GM12878 (cell line): ENCODE results near the gene MEIS1. TPM values are rescaled to one million over a fixed set of nuclear protein-coding genes. Genes with fewer than 3 reads are reported as not detected.

ENCODE experiments used
- ATAC-seq: fragments of 200-7000 bp; cut with Tn5 transposase; 3 replicates; pipeline ENCODE4 v1.9.1; 2020; ENCODE audit warnings: mild to moderate bottlenecking, moderate library complexity
- BruUV-seq: library from RNA; stranded (reverse); fragments of 400-500 nt; replicated peaks from 2 replicates; lab custom pipeline; 2021; lab: Mats Ljungman, UMichigan
- CTCF ChIA-PET: fragments of 300-600 bp; sonication (Branson Sonifier 250); formaldehyde crosslinking; extraction: SDS; loops from one replicate; lab custom pipeline; 2021; ENCODE audit warnings: inconsistent platforms; lab: Yijun Ruan, JAX
- POLR2A ChIA-PET: fragments of 350-600 bp; formaldehyde crosslinking; extraction: SDS; loops from one replicate; lab custom pipeline; 2021; ENCODE audit warnings: inconsistent platforms; lab: Charles Lee
- RAD21 ChIA-PET: fragments of 300-600 bp; sonication (Branson Sonifier 250); formaldehyde crosslinking; loops from one replicate; lab custom pipeline; 2023; ENCODE audit warnings: antibody characterized with exemption; ENCODE audit not compliant: unreplicated experiment; lab: Charles Lee
- SMC1A ChIA-PET: fragments of 300-600 bp; sonication (Branson Sonifier 250); formaldehyde crosslinking; loops from one replicate; lab custom pipeline; 2023; ENCODE audit not compliant: unreplicated experiment, uncharacterized antibody; lab: Charles Lee
- DNase-seq: peaks from one replicate; pipeline ENCODE4 v3.0.0-alpha.2; 2011; ENCODE audit warnings: low read depth, low spot score
- FAIRE-seq: peaks from 3 replicates; lab custom pipeline; 2011; peaks lifted over from hg19 to GRCh38; lab: Jason Lieb, UNC
- H2AFZ ChIP-seq: 2 replicates; pipeline ENCODE4 v1.6.0; 2011; ENCODE audit warnings: low read depth, low read length, control low read depth; ENCODE audit not compliant: control insufficient read depth
- H3K27ac ChIP-seq: 2 replicates; pipeline ENCODE4 v1.5.1; 2011; ENCODE audit warnings: control low read depth; ENCODE audit not compliant: control insufficient read depth, insufficient read depth
- H3K27me3 ChIP-seq, 2 experiments: replicated peaks in 1 of 2; 2 replicates each; pipeline versions ENCODE4 v1.6.0 to v1.6.1; 2011; ENCODE audit warnings: low read length in 1 of 2; ENCODE audit not compliant: control insufficient read depth in 2 of 2, insufficient read depth in 2 of 2
- H3K36me3 ChIP-seq, 2 experiments: 2 replicates each; pipeline ENCODE4 v1.5.1; 2011; ENCODE audit warnings: low read length in 1 of 2; ENCODE audit not compliant: control insufficient read depth in 2 of 2, insufficient read depth in 2 of 2
- H3K4me1 ChIP-seq: 2 replicates; pipeline ENCODE4 v1.6.1; 2011; ENCODE audit warnings: mild to moderate bottlenecking, low read length, moderate library complexity, mixed read lengths; ENCODE audit not compliant: control insufficient read depth, insufficient read depth
- H3K4me2 ChIP-seq: 2 replicates; pipeline ENCODE4 v1.6.0; 2011; ENCODE audit warnings: control low read depth; ENCODE audit not compliant: control insufficient read depth, insufficient read depth
- H3K4me3 ChIP-seq: fragments of 200-600 bp; sonication (generic); 2 replicates; pipeline ENCODE4 v1.5.1; 2016
- H3K79me2 ChIP-seq: 2 replicates; pipeline ENCODE4 v1.6.0; 2011; ENCODE audit warnings: low read length; ENCODE audit not compliant: control insufficient read depth, insufficient read depth
- H3K9ac ChIP-seq: 2 replicates; pipeline ENCODE4 v1.8.0; 2011; ENCODE audit warnings: low read length, control low read depth, mixed read lengths; ENCODE audit not compliant: control insufficient read depth, insufficient read depth
- H3K9me3 ChIP-seq: replicated peaks from 3 replicates; pipeline ENCODE4 v1.5.1; 2011; ENCODE audit warnings: mild to moderate bottlenecking, low read length; ENCODE audit not compliant: control insufficient read depth, insufficient read depth
- H4K20me1 ChIP-seq: 2 replicates; pipeline ENCODE4 v1.6.0; 2011; ENCODE audit not compliant: control insufficient read depth, insufficient read depth
- BRCA1 ChIP-seq: IDR thresholded peaks from 2 replicates; pipeline ENCODE4 v1.6.1; 2011; ENCODE audit warnings: low read depth, low read length, improper control_type of control experiment
- CEBPB ChIP-seq, 2 experiments: fragments of 150-350 bp in 1 of 2; IDR thresholded peaks; 2 replicates each; pipeline ENCODE4 v1.6.1; 2012 to 2014; ENCODE audit warnings: low read depth in 2 of 2, low read length in 2 of 2, borderline replicate concordance in 1 of 2, inconsistent platforms in 1 of 2
- CHD4 ChIP-seq: fragments of 200-600 bp; sonication (generic); IDR thresholded peaks from 2 replicates; pipeline ENCODE4 v1.6.1; 2016; ENCODE audit warnings: mild to moderate bottlenecking
- GABPA ChIP-seq: IDR thresholded peaks from 2 replicates; pipeline ENCODE4 v1.6.1; 2014; ENCODE audit warnings: antibody characterized with exemption, low read depth, mild to moderate bottlenecking, inconsistent platforms
- GATAD2B ChIP-seq: fragments of 450-650 bp; conservative IDR thresholded peaks from 2 replicates; pipeline ENCODE4 v1.6.1; 2017; ENCODE audit warnings: low read depth, mild to moderate bottlenecking, moderate library complexity
- HDAC2 ChIP-seq: fragments of 200-600 bp; sonication (generic); IDR thresholded peaks from 2 replicates; pipeline ENCODE4 v1.6.1; 2017
- NFIC ChIP-seq: IDR thresholded peaks from 2 replicates; pipeline ENCODE4 v1.6.1; 2012; ENCODE audit warnings: low read depth, mild to moderate bottlenecking, inconsistent platforms, low read length, moderate library complexity
- PAX8 ChIP-seq: fragments of 450-650 bp; IDR thresholded peaks from 2 replicates; pipeline ENCODE4 v1.6.1; 2017; ENCODE audit warnings: mild to moderate bottlenecking, moderate library complexity
- POLR2A ChIP-seq: IDR thresholded peaks from 2 replicates; pipeline ENCODE4 v1.6.1; 2011; ENCODE audit warnings: low read depth, mild to moderate bottlenecking, low read length
- POLR2AphosphoS5 ChIP-seq: IDR thresholded peaks from 2 replicates; pipeline ENCODE4 v1.6.1; 2011; ENCODE audit warnings: mild to moderate bottlenecking, low read length, inconsistent platforms
- RAD51 ChIP-seq: fragments of 450-650 bp; IDR thresholded peaks from 2 replicates; pipeline ENCODE4 v1.6.1; 2016; ENCODE audit warnings: moderate library complexity, mild to moderate bottlenecking, inconsistent platforms
- SREBF2 ChIP-seq: IDR thresholded peaks from 2 replicates; pipeline ENCODE4 v1.6.1; 2012; ENCODE audit warnings: mild to moderate bottlenecking, low read length
- SRF ChIP-seq, 2 experiments: IDR thresholded peaks; 2 replicates each; pipeline ENCODE4 v1.6.1; 2011; ENCODE audit warnings: low read depth in 2 of 2, low read length in 2 of 2, mild to moderate bottlenecking in 1 of 2, moderate library complexity in 1 of 2
- SUPT20H ChIP-seq: IDR thresholded peaks from 2 replicates; pipeline ENCODE4 v1.6.1; 2011; ENCODE audit warnings: low read depth, mild to moderate bottlenecking, low read length, moderate library complexity, borderline replicate concordance; ENCODE audit not compliant: control insufficient read depth
- TCF3 ChIP-seq: IDR thresholded peaks from 2 replicates; pipeline ENCODE4 v1.6.1; 2012; ENCODE audit warnings: low read depth, mild to moderate bottlenecking, low read length, borderline replicate concordance; ENCODE audit not compliant: insufficient read depth
- WRNIP1 ChIP-seq: IDR thresholded peaks from 2 replicates; pipeline ENCODE4 v1.6.1; 2011; ENCODE audit warnings: low read depth, low read length, improper control_type of control experiment, borderline replicate concordance
- WGBS: methylation state at CpG from one replicate; pipeline ENCODE4 v1.1.6; 2016; ENCODE audit warnings: low lambda C conversion rate; ENCODE audit not compliant: insufficient replicate concordance, insufficient coverage; ENCODE audit errors: missing lambda C conversion rate; 5-methylcytosine and 5-hydroxymethylcytosine counted together
- in situ Hi-C: fragments of 300-500 bp; cut with MboI; formaldehyde crosslinking; loops from 9 replicates; pipeline ENCODE4 v1.14.3; 2018; ENCODE audit warnings: mixed read lengths
- intact Hi-C: fragments of 100-400 bp; cut with micrococcal nuclease; formaldehyde crosslinking; loops from one replicate; pipeline ENCODE4 v1.14.2; 2022; ENCODE audit not compliant: unreplicated experiment
- polyA plus RNA-seq, 11 experiments: library from polyadenylated mRNA; depleted of rRNA in 4 of 11; unstranded in 6 of 11; stranded (reverse) in 5 of 11; fragments of >200 nt; fragmentation: Nextera tagmentation in 4 of 11; fragmentation: Illumina TruSeq in 1 of 11; extraction: Ambion mirVana in 4 of 11; extraction: Trizol in 1 of 11; gene quantifications; 1 replicate in 1 of 11; 2 replicates in 10 of 11; pipeline versions ENCODE4 v1.2.1 to v1.2.3, GENCODE V29; 2011 to 2016; ENCODE audit warnings: inconsistent platforms in 2 of 11, missing spikeins in 2 of 11, low read depth in 1 of 11
- total RNA-seq, 4 experiments: library from RNA; depleted of rRNA in 3 of 4; stranded (reverse); fragments of >200 nt in 3 of 4; fragmentation: Illumina TruSeq in 1 of 4; extraction: Trizol in 1 of 4; gene quantifications; 2 replicates each; pipeline versions ENCODE4 v1.2.1 to v1.2.3, GENCODE V29; 2013 to 2021
- TF ChIP-seq, protein P1 (sequence below): IDR thresholded peaks from 2 replicates; pipeline ENCODE4 v1.6.1; 2011; ENCODE audit warnings: low read depth, mild to moderate bottlenecking, low read length, moderate library complexity, borderline replicate concordance; ENCODE audit errors: extremely low read depth
- TF ChIP-seq, protein P2 (sequence below): fragments of 450-650 bp; IDR thresholded peaks from 2 replicates; pipeline ENCODE4 v1.6.1; 2017; ENCODE audit warnings: low read depth, mild to moderate bottlenecking, moderate library complexity
- TF ChIP-seq, protein P3 (sequence below): IDR thresholded peaks from 2 replicates; pipeline ENCODE4 v1.6.1; 2011; ENCODE audit warnings: mild to moderate bottlenecking, low read depth, low read length, moderate library complexity; ENCODE audit not compliant: insufficient replicate concordance

Gene MEIS1
- total and polyA plus RNA-seq, 10 of the 15 experiments (the other 5 are each of a cell fraction or from before 2014, with no cell fraction given): 0.04 to 0.31 (median 0.14) TPM; not detected in 6

DNA sequence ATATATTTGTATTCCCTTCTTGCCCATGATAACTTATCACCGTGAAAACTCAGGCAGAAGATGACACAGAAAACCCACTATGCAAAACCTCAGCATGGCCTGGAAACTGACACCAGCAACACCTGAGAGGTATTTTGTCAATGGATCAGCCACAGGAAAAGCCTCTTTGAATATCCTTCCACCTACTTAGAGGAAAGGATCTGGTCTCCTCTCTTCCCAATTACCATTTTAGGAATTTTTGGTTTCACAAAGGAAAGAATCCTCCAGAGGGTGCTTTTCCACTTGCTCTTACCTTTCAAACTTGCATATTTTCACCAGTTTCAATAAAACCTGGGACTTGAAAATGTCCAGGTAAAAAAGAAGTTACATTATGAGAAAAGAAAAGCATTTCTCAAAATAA lies 20.0 kb upstream of the MEIS1 start:
- H3K27ac ChIP-seq: no peak overlapping the region
- H3K79me2 ChIP-seq: no peaks in the 10 kb centered on the region
- H2AFZ ChIP-seq: no peak overlapping the region
- WGBS: 47% methylated on average over 1 of the region's 1 CpG
- CTCF ChIA-PET: no interaction called here
- in situ Hi-C loops: no loop called here
- no peak overlapping the region for H3K9ac ChIP-seq
- H3K4me1 ChIP-seq: no peaks in the 10 kb centered on the region
- no TSS peak for BruUV-seq
- RAD21 ChIA-PET: no interaction called here
- no peak overlapping the region for H3K4me3 ChIP-seq
- H3K27me3 ChIP-seq: no peaks in the 10 kb centered on the region; a peak in 1 of 4 replicates
- POLR2A ChIA-PET: no interaction called here
- TF ChIP-seq CHD4 (no peak), GATAD2B (no peak), TCF3 (no peak), WRNIP1 (no peak), PAX8 (no peak), SRF (IDR thresholded peaks at IDR 0.05; ENCODE audit: low read depth in 2 of 2, low read length in 2 of 2) (no peak), POLR2A (no peak), POLR2AphosphoS5 (no peak), NFIC (no peak), HDAC2 (no peak), GABPA (no peak), SREBF2 (no peak), RAD51 (no peak), SUPT20H (no peak), BRCA1 (no peak), CEBPB (IDR thresholded peaks at IDR 0.05; ENCODE audit: borderline replicate concordance in 1 of 2, low read depth in 2 of 2, low read length in 2 of 2) (no peak)
- TF ChIP-seq, protein P1, sequence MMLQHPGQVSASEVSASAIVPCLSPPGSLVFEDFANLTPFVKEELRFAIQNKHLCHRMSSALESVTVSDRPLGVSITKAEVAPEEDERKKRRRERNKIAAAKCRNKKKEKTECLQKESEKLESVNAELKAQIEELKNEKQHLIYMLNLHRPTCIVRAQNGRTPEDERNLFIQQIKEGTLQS: no peak
- TF ChIP-seq, protein P2, sequence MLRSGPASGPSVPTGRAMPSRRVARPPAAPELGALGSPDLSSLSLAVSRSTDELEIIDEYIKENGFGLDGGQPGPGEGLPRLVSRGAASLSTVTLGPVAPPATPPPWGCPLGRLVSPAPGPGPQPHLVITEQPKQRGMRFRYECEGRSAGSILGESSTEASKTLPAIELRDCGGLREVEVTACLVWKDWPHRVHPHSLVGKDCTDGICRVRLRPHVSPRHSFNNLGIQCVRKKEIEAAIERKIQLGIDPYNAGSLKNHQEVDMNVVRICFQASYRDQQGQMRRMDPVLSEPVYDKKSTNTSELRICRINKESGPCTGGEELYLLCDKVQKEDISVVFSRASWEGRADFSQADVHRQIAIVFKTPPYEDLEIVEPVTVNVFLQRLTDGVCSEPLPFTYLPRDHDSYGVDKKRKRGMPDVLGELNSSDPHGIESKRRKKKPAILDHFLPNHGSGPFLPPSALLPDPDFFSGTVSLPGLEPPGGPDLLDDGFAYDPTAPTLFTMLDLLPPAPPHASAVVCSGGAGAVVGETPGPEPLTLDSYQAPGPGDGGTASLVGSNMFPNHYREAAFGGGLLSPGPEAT: no peak
- TF ChIP-seq, protein P3, sequence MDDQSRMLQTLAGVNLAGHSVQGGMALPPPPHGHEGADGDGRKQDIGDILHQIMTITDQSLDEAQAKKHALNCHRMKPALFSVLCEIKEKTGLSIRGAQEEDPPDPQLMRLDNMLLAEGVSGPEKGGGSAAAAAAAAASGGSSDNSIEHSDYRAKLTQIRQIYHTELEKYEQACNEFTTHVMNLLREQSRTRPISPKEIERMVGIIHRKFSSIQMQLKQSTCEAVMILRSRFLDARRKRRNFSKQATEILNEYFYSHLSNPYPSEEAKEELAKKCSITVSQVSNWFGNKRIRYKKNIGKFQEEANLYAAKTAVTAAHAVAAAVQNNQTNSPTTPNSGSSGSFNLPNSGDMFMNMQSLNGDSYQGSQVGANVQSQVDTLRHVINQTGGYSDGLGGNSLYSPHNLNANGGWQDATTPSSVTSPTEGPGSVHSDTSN: no peak
- TF ChIP-seq, all 136 proteins: peak for 0
- FAIRE-seq: no peak
- ATAC-seq: no peak
- Histone ChIP-seq H4K20me1 (no peaks in the 10 kb centered on the region), H3K9me3 (no peaks in the 10 kb centered on the region), H3K4me2 (no peak overlapping the region), H3K36me3 (no peaks in the 10 kb centered on the region)
- SMC1A ChIA-PET: no interaction called here
- intact Hi-C loops: no loop called here
- no peak for DNase-seq
